ENCODE data around the gene GDAP2.

GRCh38 chr1:117820096-117820495, 109.3 kb downstream of the GDAP2 start:
- TF ChIP-seq CTCF (conservative IDR thresholded peaks at IDR 0.05) (no peak), EZH2 (IDR thresholded peaks at IDR 0.05; ENCODE audit: low read depth) (no peak)
